Neuron (in vitro differentiated cells): Measurements from ENCODE around the gene KLHL7.
"Not testable (repeated sequence)": the region's sequence is repeated elsewhere in the genome, so short reads cannot be mapped to it uniquely, and the experiment has no call there.

Experiments used
- H2AFZ ChIP-seq: one replicate; pipeline ENCODE4 v1.6.1; 2013; ENCODE audit warnings: low read depth, mild to moderate bottlenecking, inconsistent platforms, low read length, moderate library complexity
- H3K27me3 ChIP-seq: one replicate; pipeline ENCODE4 v1.6.1; 2013; ENCODE audit warnings: low read length; ENCODE audit not compliant: insufficient read depth
- H3K36me3 ChIP-seq: one replicate; pipeline ENCODE4 v1.6.1; 2013; ENCODE audit warnings: low read length; ENCODE audit not compliant: insufficient read depth
- H3K4me1 ChIP-seq: one replicate; pipeline ENCODE4 v1.6.1; 2013; ENCODE audit warnings: low read length; ENCODE audit not compliant: insufficient read depth
- H3K4me3 ChIP-seq: 2 replicates; pipeline ENCODE4 v1.5.1; 2013; ENCODE audit warnings: mild to moderate bottlenecking, low read length, moderate library complexity
- H3K9me3 ChIP-seq: one replicate; pipeline ENCODE4 v1.6.1; 2013; ENCODE audit warnings: low read length

Gene KLHL7

DNA sequence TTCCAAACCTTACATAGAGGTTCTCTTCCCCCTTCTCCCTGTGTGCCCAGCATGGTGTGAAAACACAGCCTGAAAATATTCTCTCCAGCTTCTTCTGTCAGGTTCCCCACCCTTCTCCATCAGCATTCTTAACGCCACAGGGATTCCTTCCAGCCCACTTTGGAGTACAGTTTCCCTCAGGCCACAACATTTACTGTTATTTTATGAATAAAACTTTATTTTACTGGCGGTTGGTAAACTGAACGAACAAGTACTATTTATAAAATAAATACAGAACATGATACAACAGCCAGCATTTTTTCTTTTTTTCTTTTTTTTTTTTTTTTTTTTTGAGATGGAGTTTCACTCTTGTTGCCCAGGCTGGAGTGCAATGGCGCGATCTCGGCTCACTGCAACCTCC lies 109.4 kb downstream of the KLHL7 start:
- no peaks in the 10 kb centered on the region for H3K9me3 ChIP-seq
- H2AFZ ChIP-seq: no peak overlapping the region
- H3K4me3 ChIP-seq: no peak overlapping the region
- H3K36me3 ChIP-seq: no peaks in the 10 kb centered on the region
- H3K27me3 ChIP-seq: no peaks in the 10 kb centered on the region
- no peaks in the 10 kb centered on the region for H3K4me1 ChIP-seq

DNA sequence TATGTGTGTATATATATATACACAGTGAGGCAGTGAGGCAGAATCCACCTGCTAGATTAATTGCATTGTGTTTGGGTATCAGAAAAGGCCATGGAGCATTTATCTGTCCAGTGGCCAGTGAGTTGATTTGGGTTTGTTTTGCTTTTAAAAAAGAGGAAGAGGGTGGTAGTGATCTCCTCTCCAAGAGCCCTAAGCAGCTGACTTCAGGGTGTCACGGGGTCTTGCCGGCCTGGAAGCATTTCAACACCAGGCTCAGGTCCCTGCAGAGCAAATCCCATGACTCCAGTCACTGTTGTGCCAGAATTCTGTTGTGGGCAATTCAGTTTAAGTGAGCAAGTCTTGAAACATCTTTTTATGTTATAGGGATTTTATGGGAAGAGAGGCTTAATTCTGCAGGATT lies 110.4 kb downstream of the KLHL7 start:
- no peak overlapping the region for H3K4me3 ChIP-seq
- no peaks in the 10 kb centered on the region for H3K4me1 ChIP-seq
- no peaks in the 10 kb centered on the region for H3K27me3 ChIP-seq
- no peak overlapping the region for H2AFZ ChIP-seq
- no peaks in the 10 kb centered on the region for H3K9me3 ChIP-seq
- H3K36me3 ChIP-seq: no peaks in the 10 kb centered on the region

DNA sequence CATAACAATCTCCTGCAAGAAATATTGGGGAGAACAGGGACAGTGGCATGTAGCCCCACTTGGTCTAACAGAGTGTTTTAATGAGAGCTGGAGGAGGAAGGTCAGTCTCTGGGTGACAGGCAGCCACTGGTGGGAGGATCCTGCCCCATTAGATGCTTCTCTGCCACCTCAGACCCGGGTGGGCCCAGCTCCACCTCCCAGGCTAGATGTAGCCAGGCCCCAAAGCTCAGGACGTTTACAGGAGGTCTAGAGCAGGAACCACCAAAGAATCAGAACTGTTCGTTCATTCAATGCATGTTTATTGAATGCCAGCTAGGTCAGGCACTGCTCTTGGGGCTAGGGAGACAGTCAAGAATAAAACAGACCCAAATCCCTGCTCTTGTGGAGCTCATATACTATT lies 112.6 kb downstream of the KLHL7 start:
- Histone ChIP-seq H3K36me3 (no peaks in the 10 kb centered on the region), H3K9me3 (no peaks in the 10 kb centered on the region), H3K4me1 (no peaks in the 10 kb centered on the region), H3K4me3 (no peak overlapping the region), H3K27me3 (no peaks in the 10 kb centered on the region), H2AFZ (no peak overlapping the region)

DNA sequence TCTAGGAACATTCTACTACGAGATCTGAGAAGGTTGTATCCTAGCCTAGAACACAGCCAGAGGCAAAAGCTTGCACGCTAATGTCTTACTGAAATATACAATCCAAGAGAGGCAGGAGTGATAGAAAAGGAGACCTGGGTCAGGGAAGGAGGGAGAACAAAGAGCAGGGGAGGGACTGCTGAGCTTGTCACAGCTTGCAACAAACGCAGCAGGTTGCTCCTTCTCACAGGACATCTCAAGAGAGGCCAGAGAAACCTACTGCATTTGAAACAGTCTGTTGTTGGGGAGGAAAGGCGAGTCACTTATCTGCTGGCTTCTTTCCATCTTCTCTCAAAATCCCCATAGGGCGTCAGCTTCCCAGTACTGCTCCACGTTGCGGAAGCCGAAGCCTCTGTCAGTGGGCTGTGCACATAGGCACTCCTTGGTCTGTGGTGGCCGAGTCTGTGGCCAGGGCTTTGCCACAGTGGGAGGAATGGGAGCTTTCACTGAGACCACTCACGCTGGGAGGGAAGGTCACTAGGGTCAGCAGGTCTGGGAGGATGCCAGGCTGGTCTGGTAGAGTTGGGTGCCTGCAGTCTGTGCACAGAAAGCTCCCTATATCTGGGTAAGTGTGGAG lies 115.2 kb downstream of the KLHL7 start:
- Histone ChIP-seq H3K4me1 (no peaks in the 10 kb centered on the region), H2AFZ (peak overlapping the region; percentile 36), H3K4me3 (no peak overlapping the region), H3K27me3 (no peaks in the 10 kb centered on the region), H3K36me3 (no peaks in the 10 kb centered on the region), H3K9me3 (no peaks in the 10 kb centered on the region)

DNA sequence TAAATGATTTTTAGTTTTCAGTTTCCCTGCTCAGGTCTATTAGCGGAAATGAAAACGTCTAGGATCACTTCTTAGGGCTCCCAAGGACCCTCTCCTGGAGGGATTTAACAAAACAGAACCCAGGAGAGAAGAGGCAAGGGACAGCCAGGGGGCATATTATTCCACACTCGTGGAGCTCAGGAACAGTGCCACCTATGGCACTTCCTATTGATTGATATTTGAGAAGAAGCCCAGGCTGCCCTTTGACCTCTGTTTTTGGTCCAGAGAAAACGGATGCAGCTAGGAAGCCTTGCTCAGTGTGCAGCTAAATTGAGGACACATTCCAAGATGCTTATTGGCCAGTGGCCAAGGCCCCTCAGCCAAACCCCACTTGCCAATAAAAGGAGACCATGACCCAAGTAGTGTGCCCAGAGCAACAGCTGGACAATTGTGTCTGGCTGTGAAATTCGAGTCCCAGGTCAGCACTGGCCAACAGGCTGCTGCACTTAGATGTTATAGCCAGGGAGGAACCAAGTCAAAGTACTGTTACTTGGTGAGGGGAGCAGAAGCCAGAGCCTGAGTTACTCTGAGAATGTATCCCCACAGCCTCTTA lies 117.0 kb downstream of the KLHL7 start:
- Histone ChIP-seq H3K9me3 (no peaks in the 10 kb centered on the region), H3K27me3 (no peaks in the 10 kb centered on the region), H2AFZ (no peak overlapping the region), H3K36me3 (no peaks in the 10 kb centered on the region), H3K4me1 (no peaks in the 10 kb centered on the region), H3K4me3 (no peak overlapping the region)

DNA sequence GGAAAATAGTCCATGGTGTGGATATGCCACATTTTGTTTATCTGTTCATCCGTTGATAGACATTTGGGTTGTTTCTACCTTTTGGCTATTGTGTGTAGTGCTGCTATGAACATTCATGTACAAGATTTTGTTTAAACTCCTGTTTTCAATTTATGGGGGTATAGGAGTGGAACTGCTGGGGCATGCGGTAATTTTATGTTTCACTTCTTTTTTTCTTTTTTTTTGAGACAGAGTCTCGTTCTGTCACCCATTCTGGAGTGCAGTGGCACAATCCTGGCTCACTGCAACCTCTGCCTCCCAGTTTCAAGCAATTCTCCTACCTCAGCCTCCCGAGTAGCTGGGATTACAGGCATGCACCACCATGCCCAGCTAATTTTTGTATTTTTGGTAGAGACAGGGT lies 118.8 kb downstream of the KLHL7 start:
- not testable (repeated sequence) for H3K4me1 ChIP-seq, H3K27me3 ChIP-seq, H3K4me3 ChIP-seq, H2AFZ ChIP-seq, H3K36me3 ChIP-seq, H3K9me3 ChIP-seq

DNA sequence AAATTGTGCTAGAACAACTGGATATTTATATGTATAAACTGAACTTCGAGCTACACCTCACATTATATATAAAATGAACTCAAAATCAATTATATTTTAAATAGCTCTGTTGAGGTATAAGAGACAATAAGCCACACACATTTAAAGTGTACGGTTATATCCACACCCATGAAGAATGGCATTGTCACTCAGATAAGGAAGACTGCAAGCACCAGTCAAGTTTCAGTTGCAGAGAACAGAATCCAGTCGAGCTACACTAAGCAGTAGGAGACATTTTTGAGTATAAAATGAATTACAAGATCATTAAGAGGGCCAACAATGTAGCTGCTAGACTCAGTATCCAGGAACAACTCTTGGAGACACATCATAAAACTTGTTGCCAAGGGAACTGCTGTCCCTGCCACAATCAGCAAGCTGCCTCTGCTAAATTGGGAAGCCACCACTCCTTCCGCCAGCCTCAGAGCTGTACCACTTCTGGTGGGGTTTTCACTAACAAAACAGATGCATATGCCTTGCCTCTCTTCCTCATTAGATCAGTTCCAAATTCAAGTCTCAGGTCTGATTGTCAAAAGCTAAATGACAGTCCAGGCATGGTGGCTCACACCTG lies 121.4 kb downstream of the KLHL7 start:
- Histone ChIP-seq H3K36me3 (no peaks in the 10 kb centered on the region), H3K9me3 (no peaks in the 10 kb centered on the region), H3K4me1 (no peaks in the 10 kb centered on the region), H3K27me3 (no peaks in the 10 kb centered on the region), H3K4me3 (no peak overlapping the region), H2AFZ (no peak overlapping the region)
